Activated T-cell treated with anti-CD3 and anti-CD28 coated beads for 1 hour (primary cell): ENCODE results near the gene RBPJ.

Source experiments
- DNase-seq: peaks from one replicate; pipeline ENCODE4 v3.0.0-alpha.2; 2020; ENCODE audit warnings: low read depth

The RBPJ gene

DNA sequence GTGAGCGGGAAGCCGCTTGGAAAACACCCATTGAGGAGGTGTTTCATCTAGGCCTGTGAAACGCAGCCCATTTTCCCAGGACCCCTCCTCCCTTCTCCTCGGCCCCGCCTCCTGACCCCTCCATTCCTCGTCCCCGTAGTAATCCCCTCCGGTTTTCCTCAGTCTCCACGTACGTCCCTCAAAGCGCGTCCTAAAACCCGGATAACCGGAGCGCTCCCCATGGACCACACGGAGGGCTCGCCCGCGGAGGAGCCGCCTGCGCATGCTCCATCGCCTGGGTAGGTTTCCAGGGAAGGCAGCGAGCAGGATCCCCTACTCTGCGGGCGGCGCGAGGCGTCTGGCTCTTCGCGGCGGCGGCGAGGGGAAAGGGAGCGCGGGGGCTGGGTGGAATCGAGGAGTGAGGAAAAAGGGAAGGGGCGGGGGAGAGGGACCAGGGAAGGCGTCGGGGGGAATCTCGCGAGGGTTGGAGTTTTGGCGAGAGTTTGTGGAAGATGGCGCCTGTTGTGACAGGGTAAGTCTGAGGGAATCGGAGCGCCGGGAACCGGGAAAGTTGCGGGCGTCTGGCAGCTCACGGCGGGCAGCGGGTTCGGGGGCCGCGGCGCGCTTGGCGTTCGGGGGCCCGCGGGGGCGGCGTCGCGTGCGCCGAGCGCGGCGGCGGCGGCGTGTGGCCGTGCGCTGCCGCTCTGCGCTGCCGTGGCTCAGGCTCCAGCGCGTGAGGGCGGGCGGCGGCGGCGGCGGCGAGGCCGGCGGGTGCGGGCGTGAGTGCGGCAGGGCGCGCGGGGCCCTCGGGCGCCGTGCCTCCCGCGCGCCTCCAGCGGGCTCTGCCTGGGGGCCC lies at the start of gene RBPJ:
TSS of gene RBPJ (plus strand) at position 477 of the 835 bp plus-strand sequence. CDS start at position 492, 15 bp downstream.
- peak; percentile 83 for DNase-seq

DNA sequence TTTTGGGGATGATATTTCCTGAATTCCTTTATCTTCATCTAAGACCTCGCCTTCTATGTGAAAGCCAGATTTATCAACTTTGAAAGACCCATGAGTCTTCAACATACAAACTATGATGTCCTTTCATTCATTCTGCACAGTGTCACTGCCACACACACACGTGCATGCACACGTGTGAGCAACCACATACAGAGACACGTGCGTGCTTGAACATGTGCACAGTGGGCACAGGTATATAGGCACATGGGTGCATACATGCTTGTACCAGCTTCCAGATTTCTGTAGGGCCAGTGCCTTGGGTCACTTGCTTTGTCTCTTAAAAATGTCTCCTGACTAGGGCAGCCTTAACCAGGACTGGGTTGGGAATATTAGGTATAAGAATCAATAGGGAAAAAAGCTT lies 49.1 kb upstream of the RBPJ start:
- no peak for DNase-seq

DNA sequence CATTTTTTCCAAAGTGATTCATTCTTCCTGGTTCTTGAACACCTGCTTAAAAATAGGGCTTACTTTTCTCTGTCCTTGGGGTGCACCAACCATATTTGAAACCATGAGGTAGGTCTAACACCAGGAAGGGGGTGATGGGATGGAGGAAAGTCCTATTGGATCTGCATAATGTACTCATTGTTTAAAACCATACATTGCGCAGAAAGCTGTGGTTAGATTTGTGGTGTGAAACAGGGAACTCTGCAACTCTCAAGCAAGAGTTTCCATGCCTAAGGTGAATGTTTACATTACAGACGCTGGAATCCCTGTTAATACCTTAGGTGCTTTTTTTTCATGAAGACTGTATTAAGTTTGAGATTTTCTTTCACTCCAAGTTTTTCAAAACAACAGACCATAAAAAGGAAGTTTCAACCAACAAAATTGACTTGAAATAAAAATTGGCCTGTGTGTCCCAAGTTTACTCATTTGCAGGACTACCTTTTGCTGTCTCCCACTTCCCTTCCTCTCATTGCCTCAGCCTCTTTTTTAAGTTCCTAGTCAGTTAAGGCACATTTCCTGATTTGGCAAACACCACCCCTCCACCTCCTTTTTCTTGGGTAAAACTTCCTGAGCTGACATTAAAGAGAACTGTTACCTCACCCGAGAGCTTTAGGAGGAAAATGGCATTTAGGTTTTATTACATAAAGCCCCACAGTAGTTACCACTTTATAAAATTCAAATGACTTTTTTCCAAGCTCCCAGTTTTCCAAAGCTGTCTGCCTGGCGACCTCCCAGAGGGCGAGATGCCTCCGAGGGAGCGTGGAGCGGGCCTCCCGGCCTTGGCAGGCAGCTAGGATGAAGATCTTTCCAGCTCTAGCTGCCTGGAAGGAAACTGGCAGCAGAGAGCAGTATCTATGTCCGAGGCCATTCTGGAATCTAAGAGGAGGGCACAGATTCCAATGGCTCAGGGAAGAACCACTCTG lies 47.9 kb upstream of the RBPJ start:
- DNase-seq = no peak

DNA sequence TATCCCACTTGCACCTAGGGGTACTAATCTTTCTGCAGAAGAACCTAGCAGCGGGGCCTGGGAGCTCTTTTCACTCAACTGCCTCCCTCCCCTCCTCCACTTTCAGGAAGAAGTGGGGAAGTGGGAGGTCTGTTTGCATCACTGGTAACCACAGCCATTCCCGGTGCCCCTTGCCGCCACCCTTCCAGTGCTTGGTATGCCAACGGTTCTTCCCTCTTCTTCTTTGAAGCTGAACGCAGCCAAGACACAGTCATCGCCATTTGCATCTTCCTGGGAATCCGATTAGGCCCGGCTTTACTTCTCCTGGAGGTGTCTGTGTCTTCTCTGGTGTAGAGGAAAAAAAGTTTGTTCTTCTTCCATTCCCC lies 47.2 kb upstream of the RBPJ start:
- DNase-seq = no peak

DNA sequence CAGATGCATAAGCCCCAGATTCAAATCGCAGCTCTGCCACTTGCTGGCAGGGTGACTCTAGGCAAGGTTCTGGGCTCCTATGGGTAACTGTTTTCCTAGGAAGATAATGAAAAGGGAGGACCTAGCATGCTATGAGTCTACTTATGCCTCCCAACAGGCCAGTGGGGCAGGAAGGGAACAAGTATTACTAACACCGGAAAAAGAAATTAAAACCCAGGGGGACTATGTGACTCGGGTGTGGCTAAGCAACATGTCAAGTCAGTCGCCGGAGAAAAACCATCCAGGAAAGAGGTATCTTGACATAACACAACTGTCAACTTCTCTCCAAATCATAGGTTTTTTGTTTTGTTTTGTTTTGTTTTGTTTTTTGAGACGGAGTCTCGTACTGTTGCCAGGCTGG lies 45.5 kb upstream of the RBPJ start:
- DNase-seq = no peak

DNA sequence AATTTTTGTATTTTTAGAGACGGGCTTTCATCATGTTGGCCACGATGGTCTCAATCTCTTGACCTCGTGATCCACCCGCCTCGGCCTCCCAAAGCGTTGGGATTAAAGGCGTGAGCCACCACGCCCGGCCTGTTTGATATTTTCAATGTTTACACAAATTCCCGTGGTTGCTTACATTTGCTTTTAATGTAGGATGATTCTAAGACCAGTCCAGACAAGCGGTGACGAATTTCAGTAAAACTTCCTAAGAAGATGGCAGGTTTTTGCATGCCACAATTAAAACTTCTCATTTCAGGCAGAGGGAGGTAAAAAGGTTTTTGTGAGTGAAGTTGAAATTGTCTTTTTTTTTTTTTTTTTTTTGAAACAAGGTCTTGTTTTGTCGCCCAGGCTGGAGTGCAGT lies 41.4 kb upstream of the RBPJ start:
- no peak for DNase-seq

DNA sequence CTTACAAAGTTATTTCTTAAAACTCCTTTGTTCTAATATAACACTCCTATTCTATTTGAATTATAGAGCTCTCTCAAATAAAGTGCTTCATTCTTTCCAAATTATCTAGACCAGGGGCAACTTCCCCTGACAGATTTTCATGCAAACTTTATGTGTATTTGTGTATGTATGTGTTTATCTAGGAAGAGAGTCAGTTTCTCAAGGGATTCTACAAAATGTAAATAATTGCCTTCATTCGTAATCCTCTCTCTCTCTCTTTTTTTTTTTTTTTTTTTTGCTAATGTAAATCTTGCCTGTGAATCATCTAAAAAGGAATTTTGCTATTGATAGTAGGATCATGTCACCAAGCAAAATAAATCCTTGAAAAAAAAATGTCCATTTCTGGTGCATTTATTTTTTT lies 38.9 kb upstream of the RBPJ start:
- DNase-seq = no peak

DNA sequence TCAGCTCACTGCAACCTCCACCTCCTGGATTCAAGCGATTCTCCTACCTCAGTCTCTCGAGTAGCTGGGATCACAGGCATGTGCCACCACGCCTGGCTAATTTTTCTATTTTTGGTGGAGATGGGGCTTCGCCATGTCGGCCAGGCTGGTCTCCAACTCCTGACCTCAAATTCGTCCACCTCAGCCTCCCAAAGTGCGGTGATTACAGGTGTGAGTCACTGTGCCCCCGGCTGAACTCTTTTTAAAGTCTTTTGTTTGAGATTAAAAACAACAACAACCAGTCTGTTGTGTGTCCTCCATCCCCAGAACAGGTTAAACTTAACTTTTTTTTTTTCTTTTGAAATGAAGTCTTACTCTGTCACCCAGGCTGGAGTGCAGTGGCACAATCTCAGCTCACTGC lies 36.3 kb upstream of the RBPJ start:
- no peak for DNase-seq

DNA sequence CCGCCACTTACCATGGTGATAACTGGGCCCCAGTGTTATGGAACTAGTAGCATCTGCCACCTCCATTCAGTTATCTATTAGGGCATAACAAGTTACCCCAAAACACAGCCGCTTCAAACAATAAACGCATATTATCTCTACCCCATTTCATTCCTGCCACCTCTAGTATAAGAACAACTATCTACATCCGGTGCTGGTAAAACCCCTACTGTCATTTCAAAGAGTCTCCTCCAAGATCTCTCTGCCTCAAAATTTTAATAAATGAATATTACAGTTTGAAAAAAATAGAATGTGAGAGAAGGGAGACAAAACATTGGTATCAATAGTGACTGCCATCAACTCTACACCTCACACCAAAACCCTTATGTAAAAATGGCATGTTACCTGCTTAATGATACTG lies 35.5 kb upstream of the RBPJ start:
- no peak for DNase-seq

DNA sequence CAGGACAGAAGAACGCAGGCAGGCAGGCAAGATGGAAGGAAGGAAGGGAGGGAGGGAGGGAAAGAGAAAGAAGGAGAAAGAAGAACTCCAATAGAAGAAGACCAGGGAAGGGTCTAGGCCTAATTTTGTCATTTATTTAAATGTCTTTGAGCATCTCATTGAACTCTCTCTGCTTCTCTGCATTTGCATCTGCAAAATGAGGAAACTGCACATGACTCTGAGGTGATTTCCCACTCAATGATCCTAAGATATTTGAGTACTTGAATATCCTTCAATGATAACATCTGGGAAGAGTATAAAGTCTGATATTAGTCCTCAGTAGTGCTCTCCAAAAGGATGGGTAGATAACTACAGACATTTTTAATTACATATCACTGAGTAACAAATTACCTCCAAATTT lies 33.1 kb upstream of the RBPJ start:
- no peak for DNase-seq

DNA sequence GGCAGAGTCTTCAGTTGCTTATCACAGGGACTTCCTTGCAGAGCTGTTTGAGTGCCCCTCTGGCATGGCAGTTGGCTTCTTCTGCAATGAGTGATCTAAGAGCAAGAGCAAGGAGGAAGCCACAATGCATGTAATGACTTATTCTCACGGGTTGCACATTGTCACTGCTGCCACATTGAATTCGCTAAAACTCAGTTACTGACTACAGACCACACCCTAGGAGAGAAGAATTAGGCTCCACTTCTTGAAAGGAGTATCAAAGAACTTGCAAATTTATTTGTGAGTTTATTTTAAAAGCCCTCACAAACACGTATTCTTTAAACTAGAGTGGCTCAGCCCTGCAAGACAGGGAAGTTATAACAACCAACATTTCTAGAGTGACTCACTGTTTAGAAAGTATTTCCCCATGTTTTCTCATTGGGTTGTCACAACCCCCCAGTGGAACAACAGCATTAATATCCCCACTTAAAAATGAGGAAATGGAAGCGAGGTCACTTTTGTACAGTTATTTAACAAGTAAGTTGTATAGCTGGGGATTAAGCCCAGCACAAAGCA lies 32.4 kb upstream of the RBPJ start:
- DNase-seq = no peak

DNA sequence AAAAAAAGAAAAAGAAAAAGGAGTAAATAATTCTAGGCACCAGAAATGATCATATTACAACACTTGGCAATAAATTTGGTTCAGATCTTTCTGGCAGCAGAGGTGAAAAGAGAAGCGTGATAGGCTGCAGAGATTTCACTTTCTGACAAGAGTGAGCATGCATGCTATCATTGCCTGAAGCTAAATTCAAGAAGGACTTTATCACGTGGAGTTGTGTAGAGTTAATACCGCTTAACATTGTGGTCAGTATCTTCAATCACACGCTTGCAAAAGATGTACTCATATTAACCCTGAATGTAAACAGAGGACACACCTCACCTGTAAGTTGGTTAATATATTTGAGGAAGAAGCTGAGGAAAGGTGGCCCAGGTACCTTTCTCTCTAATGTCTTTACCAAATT lies 31.4 kb upstream of the RBPJ start:
- no peak for DNase-seq

DNA sequence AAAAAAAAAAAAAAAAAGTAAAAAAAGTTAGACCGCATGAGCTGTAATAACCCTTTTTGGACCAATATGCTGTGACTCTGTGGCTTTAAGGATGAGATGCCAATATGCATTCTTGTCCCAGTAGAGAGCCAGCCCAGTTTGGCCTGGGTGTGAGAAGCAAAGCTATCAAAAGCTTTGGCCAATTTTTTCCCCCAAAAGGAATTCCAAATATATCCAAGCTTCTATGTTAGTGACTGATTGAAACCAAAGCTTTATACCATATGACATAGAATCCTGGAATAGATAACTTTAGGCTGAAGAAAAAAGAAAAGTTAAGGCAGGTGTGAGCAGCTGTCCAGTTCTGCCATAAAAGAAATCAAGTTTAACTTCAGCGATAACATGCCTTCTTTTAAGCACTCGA lies 30.5 kb upstream of the RBPJ start:
- DNase-seq = no peak

DNA sequence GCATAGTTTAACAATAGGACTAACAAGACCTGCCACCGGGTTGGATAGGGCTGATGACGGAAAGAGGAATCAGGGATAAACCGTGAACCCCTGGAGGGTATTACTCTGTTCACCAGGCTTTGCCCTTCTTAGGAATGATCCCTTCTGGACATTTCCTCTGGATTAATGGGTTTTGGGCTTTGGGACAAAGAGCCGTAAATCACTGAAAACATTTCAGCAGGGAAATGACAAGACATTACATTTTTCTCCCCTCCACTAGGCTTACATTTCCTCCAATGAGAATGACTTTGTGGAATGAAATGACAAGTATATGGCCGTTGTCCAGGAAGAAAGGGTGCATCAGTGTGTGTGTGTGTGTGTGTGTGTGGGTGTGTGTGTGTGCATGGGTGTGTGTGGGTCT lies 25.9 kb upstream of the RBPJ start:
- DNase-seq = no peak

DNA sequence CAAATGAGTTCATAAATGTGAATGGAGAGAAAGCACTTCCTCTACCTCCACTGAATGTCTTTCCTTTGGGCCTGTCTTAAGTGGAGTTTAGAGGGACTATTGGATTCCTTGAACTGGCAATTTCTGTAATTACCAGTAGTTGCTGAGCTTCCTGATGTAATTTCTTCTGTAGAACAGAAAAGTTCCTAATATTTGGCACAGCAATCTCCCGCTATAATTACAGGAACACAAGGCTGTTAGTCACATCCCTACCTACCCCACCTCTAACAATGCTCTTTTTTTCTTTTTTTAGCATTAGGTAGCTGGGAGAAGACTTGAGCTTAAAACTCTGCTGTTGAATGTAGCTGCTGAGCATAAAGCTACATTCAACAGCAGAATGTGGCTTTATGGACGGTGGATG lies 24.8 kb upstream of the RBPJ start:
- DNase-seq = no peak

DNA sequence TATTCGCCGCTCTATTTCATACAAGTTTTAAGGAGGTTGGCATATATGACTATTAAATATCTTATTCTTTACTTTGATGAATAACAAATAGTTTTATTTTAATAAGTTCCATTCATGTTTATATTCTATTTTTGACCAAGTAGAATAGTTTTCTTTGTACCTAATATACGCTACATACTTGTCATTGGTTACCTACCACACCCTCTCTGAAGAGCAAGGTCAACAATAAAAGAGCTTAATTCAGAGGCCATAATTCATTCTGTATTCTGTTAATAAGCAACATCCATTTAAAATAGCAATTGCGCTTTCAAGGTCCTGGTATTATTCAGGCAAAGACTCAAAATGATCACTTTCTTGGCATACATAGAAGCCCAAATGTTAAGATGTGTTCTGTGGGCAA lies 24.3 kb upstream of the RBPJ start:
- DNase-seq = no peak

DNA sequence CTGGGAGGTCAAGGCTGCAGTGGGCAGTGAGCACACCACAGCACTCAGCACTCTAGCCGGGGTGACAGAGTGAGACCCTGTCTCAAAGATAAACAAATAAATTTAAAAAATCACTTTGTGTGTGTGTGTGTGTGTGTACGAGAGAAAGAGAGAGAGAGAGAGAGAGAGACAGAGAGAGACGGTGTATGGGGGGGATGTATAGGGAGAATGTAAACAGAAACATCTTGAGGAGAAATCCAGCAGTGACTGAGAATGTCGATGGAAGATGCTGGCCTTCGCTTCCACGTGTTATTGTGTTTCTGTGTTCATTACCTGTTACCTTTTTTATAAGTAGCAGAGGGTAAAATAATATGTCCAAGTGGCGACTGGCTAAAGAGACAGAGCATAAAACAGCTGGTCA lies 23.6 kb upstream of the RBPJ start:
- DNase-seq = no peak

DNA sequence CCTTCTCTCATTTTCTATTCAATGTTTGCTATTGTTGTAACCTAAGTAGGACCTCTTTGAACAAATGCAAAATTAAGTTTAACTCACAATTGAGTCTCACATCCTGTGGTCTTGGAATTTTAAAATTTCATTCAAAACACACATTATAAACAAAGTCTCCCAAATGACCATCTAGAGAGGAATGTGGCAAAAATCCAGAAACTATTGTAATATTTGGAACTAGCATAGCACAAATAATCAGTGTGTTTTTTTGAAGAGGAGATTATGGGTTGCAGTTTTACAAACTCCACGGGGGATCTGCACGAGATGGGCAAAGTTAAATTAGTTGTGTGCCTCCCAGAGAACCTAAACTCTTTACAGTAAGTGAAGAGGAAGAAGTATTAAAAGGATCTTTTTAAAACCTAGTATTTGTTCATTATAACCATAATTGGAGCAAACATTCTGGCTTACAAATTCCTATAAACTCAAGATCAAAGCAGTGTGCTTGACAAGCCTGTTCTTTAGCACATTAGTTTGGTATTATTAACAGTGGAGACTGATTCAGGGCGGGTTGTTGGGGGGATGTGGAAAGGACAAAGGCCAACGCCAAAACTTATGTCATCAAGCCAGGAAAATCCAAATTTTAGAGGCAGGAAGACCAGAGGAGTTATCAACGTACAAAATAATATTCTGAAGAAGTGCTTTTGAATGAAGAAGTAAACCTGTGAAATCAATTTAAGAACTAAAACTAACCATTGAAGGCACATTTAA lies 22.4 kb upstream of the RBPJ start:
- DNase-seq = no peak

DNA sequence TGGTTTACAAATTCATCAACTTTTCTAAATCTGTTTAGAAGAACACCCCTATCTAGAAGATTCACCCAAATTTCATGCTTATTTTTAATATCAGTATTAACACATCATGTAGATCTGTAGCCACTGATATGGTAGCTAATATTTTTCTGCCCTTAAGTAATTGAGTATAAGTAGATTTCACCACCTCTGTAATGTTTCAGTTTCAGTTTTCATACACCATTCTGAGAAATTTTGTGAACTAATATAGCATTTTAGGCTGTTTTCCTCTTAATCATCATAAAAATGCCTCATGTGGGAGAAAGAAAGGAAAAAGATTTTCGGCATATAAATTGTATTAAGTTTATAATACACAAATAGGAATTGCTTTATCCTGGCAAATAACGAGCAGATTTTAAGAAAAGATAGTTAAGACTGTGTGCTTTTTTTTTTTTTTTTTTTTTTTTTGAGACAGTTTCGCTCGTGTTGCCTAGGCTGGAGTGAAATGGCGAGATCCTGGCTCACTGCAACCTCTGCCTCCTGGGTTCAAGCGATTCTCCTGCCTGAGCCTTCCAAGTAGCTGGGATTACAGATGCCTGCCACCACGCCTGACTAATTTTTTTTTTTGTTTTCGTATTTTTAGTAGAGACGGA lies 21.4 kb upstream of the RBPJ start:
- DNase-seq = no peak

DNA sequence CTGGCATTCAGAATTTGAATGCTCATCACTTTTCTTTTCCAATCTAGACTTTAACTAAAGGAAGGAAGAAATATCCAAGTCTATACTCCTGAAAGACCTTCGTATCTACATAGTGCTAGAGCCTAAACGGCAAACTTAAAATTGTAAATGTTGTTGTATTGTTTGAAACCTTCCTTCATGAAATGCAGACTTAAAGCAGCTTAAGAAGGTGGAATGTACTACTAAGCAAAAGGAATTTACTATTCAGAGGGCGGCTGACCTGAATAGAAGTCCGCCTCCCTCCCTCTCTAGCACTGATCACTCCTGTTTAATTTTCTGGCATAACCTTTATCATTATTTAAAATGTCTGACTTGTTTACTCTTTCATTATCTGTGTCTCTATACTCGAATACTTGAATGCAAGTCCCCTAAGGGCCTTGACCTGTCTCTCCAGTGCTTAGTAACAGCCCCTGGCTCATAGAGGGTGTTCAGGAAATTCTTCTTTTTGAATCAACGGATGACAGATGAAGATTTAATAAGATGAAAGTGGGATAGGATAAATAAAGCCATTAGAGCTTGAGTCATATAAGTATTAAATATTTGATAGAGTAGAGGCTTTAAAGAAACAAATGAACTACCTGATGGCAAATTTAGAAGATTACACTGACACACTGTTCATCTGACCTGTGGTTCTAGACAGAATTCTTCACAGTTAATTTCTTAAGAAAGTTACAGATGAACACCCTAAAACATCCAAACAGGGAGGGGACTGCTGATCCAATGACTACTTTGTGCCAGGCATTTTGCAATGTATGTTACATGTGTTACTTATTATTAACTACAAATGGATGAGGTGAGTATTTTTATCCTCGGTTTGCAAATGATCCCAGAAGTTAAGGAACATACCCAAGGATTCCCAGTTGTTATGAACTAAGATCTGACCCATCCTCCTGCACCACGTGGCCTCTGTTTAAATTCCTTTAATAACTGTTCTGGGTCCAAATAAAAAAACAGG lies 20.2 kb upstream of the RBPJ start:
- DNase-seq = no peak
